Vagina (tissue), 2 donors: Measurements from ENCODE around the gene RITA1.

ENCODE experiments used
- CTCF ChIP-seq, 3 experiments: fragments of 450-650 bp in 2 of 3; fragments of 200-600 bp in 1 of 3; sonication (generic) in 1 of 3; IDR thresholded peaks; one replicate each; pipeline ENCODE4 v1.5.1; 2017 to 2019; ENCODE audit warnings: antibody characterized with exemption in 3 of 3, mild to moderate bottlenecking in 2 of 3, moderate library complexity in 2 of 3
- POLR2A ChIP-seq, 2 donors: fragments of 450-650 bp; IDR thresholded peaks; one replicate each; pipeline ENCODE4 v1.6.1; 2017; ENCODE audit warnings: antibody characterized with exemption in 2 of 2, mild to moderate bottlenecking in 2 of 2, moderate library complexity in 2 of 2
- POLR2AphosphoS5 ChIP-seq, 2 donors: sonication (generic); formaldehyde crosslinking; IDR thresholded peaks; one replicate each; pipeline ENCODE4 v1.9.0; 2017; ENCODE audit warnings: antibody characterized with exemption in 2 of 2, mild to moderate bottlenecking in 2 of 2, low read depth in 1 of 2; ENCODE audit not compliant: insufficient read depth in 1 of 2

GRCh38 chr12:113235976-113236375 lies 50.5 kb downstream of the RITA1 start:
- TF ChIP-seq CTCF (IDR thresholded peaks at IDR 0.05) (no peak), POLR2A (IDR thresholded peaks at IDR 0.05) (no peak), POLR2AphosphoS5 (IDR thresholded peaks at IDR 0.05; ENCODE audit: insufficient read depth in 1 of 2, low read depth in 1 of 2) (no peak)
